Activated CD4-positive, alpha-beta T cell treated with anti-CD3 and anti-CD28 coated beads, Interleukin-2, amount 50 U/mL, for 24 hours (primary cell): Measurements from ENCODE around the gene RABEP2.
"Not testable (repeated sequence)": the region's sequence is repeated elsewhere in the genome, so short reads cannot be mapped to it uniquely, and the experiment has no call there.

ENCODE experiments used
- DNase-seq, 2 donors: peaks; one replicate each; pipeline ENCODE4 v3.0.0-alpha.2; 2020; ENCODE audit warnings: low read depth in 1 of 2, low spot score in 1 of 2

RABEP2 gene

DNA sequence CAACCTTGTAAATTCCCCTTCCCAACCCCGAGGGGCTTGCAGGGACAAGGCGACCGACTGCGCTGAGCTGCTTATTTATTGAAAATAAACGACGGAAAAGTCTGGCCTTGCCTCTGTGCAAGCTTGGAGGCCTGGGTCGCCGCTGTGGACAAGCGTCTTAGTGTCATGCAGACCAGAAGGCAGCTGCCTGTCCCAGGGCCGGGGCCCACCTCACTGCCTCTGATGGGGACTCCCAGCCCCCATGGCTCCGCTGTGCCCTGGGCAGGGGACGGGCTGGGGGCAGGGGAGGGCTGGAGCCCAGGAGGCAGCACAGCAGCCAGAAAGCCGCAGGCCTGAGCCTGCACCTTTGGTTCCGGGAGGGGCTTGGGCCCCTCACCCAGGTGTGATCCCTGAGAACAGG, 20.7 kb downstream of the RABEP2 start:
- no peak for DNase-seq

DNA sequence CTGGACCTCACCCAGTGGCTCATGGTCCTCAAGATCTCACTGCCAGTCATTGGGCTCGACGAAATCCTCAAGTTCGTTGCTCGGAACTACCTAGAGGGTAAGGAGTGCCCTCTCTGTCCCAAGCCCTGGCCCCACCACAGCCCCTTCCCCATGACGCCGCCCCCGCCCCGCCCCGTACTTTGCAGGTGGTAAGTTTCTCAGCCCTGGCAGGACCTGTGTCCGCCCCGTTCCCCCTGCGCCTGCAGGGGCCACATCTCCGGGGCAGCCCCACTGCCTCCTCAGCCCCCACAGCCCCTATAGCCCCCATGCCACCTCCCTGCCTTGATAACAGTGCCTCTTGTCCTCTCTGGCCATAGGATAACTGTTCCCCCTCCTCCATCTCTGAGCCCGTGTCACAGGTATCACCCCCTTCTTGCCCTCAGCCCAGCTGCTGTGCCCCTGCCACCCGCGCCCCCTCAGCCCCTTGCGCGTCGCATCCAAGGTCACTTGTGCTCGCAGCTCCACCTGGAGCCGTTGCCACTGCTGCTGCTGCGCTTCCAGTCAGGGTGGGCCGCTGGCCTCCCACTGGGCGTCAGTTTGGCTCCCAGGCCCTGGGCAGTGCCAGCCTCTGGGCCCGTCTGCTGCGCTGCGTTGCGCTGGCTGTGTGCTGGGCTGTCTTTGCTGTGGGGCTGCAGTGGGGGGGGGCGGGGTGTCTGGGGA, 21.5 kb downstream of the RABEP2 start:
- DNase-seq: no peak

DNA sequence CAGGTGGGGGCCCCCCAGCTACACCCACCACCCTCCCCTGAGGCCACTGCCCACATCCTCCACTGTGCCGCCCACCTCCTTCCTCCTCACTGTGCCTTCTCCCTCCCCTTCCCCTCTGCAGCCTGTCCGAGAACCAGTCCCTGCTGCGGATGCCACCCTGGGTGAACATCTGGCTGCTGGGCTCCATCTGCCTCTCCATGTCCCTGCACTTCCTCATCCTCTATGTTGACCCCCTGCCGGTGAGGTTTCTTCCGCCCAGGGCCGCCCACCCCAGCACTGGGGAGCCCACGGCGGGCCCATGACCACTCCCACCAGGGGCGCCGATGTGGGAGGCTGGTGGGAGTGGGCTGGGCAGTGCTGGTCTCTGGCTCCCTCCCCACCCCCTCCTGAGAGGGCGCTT, 22.1 kb downstream of the RABEP2 start:
- DNase-seq: no peak

DNA sequence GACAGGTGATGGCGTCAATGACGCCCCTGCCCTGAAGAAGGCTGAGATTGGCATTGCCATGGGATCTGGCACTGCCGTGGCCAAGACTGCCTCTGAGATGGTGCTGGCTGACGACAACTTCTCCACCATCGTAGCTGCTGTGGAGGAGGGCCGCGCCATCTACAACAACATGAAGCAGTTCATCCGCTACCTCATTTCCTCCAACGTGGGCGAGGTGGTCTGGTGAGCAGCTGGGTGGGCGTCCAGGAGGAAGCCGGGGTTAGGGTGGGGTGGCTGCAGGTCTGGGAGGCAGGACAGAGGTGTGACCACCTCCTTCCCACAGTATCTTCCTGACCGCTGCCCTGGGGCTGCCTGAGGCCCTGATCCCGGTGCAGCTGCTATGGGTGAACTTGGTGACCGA, 23.2 kb downstream of the RABEP2 start:
- no peak for DNase-seq

DNA sequence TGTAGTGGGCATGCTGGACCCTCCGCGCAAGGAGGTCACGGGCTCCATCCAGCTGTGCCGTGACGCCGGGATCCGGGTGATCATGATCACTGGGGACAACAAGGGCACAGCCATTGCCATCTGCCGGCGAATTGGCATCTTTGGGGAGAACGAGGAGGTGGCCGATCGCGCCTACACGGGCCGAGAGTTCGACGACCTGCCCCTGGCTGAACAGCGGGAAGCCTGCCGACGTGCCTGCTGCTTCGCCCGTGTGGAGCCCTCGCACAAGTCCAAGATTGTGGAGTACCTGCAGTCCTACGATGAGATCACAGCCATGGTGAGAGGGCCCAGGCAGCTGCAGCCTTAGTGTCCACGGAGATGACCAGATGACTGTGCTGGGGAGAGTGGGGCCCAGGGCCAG, 24.4 kb downstream of the RABEP2 start:
- DNase-seq: no peak

DNA sequence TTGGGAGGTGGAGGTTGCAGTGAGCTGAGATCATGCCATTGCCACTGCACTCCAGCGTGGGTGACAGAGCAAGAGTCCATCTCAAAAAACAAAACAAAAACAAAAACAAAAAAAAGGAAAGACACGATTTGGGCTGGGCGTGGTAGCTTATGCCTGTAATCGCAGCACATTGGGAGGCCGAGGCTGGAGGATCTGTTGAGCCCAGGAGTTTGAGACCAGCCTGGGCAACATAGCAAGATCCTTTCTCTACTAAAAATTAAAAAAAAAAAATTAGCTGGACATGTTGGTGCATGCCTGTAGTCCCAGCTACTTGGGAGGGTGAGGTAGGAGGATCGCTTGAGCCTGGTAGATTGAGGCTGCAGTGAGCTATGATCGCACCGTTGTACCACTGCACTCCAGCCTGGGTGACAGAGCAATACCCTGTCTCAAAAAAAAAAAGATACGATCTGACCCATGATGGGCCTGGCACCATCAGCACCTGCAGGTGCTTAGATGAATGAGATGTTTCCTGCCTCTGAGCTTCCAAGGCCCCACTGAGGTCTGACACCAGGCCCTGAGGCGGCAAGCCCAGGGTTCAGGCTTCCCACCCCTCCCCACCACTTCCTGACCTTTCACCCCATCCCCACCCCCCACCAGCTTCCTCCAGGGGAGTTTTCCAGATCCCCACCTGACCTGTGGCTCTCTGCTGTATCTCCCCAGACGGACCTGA, 25.0 kb downstream of the RABEP2 start:
- DNase-seq: no peak

DNA sequence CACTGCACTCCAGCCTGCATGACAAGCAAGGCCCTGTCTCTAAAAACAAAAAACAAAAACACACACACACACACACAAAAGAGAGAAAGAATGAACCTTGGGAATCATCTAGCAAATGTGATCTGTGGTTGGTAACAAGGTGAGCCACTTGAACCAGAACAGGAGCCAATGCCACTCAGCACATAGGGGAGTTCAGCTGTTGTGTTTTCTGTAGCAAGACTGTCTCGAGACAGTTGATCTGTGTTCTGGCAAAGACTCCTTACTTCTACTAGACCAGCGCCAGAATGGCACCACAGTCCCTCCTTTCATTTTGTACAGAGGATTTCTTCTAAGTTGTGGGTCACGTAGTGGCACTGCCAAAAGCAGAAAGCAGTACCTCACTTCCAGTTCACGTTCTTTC, 26.1 kb downstream of the RABEP2 start:
- no peak for DNase-seq

DNA sequence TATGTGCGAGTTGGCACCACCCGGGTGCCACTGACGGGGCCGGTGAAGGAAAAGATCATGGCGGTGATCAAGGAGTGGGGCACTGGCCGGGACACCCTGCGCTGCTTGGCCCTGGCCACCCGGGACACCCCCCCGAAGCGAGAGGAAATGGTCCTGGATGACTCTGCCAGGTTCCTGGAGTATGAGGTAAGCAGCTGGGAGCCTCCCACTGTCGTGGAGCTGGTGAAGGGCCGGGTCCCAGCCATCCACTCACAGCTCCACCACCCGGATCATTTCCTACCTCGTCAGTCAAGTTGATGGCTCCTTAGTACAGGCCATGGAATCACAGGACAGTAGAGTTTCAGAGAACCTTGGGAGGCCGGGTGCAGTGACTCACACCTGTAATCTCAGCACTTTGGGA, 26.8 kb downstream of the RABEP2 start:
- no peak for DNase-seq

DNA sequence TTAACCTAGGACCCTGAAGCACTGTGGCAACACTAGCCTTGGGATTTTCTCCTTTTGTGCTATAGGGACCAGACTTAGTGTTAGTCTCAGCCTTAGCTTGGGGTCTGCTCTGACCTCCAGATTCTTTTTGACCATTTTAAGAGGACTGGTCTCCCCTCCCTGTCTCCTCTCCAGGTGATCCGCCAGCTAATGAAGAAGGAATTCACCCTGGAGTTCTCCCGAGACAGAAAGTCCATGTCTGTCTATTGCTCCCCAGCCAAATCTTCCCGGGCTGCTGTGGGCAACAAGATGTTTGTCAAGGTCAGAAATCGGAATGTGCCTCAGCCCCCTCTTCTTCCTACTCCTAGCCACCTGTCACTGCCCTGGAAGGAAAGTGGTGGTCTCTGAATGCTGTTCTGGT, 27.2 kb downstream of the RABEP2 start:
- no peak for DNase-seq

DNA sequence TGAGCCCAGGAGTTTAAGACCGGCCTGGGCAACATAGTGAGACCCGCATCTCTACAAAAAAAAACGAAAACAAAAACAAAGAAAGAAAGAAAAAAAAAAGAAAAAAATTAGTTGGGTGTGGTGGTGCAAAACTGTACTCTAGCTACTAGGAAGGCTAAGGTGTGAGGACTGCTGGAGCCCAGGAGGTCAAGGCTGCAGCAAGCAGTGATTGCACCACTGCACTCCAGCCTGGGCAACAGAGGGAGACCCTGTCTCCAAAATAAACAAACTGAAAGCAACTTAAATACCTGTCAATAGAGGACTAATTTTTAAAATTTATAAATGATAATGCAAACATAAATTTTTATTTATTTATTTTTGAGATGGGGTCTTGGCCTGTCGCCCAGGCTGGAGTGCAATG, 29.4 kb downstream of the RABEP2 start:
- DNase-seq: no peak

DNA sequence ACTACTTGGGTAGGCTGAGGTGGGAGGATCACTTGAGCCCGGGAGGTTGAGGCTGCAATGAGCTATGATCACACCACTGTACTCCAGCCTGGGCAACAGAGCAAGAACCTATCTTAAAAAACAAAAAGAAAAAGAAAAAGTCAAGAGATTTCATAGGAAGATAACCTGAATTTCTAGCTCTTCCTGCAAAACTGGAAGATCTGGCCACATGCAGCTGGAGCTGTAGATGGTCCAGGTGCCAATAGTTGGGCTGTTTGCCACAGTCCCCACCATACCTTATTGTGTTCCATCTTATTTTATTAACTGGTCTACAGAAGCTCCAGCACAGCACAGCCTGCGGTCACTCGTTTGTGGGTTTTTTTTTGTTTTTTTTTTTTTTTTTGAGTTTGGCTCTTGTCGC, 31.7 kb downstream of the RABEP2 start:
- DNase-seq: no peak

DNA sequence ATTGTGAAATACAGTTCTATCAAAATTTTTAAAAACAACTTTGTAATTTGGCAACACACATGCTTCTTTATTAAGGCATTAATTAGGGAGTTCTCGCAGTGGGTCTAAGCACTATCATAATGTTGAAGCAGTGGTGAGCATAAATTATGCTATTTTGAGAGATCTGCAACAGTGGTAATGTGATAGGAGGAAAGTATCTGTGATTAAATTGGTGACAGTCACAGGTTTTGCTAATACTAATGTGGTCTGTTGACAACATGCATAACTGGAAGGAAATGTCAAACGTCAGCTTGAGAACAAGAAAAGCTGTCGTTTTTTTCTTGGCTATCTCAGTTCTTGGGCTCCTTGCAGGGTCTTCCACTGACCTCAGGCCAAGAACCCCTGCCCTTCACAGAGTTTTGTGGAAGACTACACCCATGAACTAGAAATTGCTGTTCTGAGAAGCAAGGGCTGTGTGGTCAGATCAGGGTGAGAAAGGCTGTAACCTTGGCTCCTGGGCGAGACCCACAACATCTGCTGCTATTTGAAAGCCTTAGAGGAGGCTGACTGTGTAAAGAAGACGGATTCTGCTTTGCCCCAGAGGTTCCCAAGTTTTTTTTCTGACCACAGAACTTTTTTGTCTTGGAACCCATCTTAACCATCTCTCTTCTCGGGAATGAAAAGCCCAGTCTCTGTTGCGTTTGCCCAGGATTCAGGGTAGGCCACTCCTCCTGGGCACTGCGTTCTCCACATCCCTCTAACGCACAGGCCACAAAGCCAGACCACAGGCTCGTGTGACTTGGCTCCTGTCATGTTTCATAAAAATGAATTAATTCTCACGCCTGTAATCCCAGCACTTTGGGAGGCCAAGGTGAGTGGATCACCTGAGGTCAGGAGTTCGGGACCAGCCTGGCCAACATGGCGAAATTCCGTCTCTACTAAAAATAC, 32.8 kb downstream of the RABEP2 start:
- no peak for DNase-seq

DNA sequence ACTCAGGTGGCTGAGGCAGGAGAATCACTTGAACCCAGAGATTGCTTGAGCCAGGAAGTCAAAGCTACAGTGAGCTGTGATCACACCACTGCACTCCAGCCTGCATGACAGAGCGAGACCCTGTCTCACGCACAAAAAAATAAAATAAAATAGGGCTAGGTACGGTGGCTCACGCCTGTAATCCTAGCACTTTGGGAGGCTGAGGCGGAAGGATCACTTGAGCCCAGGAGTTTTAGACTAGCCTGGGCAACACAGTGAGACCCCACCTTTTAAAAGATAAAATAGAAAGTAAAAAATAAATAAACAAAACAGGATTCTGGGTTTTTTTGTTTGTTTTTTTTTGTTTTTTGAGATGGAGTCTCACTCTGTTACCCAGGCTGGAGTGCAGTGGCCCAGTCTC, 34.7 kb downstream of the RABEP2 start:
- not testable (repeated sequence) for DNase-seq

DNA sequence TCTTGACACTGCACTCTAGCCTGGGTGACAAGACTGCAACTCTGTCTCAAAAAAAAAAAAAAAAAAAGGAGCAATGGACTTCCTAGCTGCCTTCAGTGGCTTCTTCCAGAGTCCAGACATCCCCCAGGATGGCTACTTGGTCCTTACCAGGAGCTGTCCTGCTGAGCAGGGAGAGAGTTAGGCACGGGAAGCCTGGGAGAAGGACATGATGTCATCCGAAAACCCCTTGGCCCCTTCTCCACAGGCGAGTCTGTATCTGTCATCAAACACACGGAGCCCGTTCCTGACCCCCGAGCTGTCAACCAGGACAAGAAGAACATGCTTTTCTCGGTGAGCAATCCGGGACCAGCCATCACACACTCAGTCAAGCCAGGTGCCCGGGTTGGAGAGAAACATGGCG, 38.1 kb downstream of the RABEP2 start:
- no peak for DNase-seq

DNA sequence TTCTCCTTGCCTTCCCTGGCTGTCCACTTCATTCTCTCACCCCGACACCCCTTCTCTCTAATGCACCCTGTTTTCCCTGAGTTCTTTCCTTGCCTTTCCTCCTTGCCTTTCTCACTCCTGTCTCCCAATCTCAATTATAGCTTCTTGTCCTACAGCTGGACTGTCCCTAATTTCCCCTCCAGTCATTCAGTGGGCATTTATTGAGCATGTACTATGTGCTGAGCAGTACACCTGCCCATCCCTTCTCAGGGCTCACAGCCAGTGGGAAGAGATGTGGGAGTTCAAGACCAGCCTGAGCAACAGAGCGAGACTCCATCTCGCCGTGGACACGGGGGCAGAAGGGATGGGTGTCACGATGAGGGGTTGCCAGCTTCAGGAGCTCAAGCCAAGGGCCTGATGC, 41.0 kb downstream of the RABEP2 start:
- DNase-seq: no peak

DNA sequence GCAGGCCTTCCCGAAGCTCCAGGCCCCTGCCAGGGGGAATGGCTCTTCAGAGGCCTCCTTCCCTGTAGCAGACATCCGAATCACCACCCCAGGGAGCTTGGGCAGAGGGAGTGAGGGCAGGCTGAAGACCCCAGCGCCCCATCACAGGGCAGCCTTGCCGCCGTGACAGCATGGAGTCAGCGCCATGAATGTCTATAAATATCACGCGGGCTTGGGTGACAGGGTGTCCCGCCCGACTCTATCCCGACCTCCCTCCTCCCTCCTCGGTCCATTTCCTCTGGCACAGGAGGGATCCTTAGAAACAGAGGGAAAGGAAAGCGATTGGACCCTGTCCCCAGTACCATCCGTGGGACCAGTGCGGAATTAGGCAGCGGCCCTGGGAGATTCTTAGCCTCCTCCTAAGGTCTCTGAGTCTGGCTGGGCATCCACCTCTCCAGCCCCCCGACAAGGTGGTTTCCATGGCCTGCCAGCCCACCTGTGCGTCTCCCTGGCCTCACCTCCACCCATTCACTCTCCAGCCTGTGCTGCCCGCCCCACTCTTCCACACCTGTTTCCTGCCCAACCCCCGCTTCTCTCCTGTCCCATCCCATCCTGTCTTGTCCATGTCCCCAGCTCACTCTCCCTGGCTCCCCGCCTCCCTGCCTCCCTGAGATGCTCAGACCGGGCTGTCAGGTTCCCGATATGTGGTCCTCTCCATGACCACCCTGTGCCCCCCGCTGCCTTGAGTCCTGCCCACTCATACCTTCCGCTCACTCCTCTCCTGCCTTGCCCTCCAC, 41.6 kb downstream of the RABEP2 start:
- no peak for DNase-seq

DNA sequence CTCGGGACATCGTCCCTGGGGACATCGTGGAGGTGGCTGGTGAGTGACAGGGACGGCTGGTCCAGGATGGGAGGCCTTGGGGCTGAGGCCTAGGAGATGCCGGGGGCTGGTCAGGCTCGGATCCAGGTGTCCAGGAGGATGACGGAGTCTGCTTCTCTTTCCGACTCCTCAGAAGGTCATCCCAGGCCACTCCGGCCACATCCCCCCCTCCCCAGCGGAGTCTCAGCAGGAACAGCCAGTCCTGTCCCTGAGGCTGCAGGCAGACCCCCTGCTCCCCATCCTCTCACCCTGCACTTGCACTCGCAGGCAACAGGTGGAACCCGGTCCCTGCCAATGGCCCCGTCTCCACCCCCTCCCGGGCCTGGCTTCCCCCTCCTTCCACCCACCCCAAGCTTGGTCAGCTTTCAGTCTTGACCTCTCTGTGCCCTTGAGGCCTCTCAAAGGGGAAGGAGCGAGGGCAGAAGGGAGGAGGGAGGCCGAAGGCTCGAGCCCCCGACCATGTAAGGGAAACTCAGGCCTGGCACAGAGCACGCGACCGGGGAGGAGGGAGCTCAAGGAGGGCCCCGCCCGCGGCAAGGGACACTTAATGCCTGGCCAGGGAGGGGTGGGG, 42.4 kb downstream of the RABEP2 start:
- no peak for DNase-seq

DNA sequence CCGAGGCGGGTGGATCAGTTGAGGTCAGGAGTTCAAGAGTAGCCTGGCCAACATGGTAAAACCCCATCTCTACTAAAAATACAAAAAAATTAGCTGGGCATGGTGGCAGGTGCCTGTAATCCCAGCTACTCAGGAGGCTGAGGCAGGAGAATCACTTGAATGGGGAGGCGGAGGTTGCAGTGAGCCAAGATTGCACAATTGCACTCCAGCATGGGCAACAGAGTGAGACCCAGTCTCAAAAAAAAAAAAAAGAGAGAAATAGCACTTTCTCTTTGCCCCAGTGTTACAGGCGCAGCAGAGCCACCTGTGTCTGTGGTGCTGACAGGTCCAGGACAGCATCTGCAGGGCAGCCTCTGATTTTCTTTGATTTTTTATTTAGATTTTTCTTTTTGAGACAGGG, 43.5 kb downstream of the RABEP2 start:
- not testable (repeated sequence) for DNase-seq

DNA sequence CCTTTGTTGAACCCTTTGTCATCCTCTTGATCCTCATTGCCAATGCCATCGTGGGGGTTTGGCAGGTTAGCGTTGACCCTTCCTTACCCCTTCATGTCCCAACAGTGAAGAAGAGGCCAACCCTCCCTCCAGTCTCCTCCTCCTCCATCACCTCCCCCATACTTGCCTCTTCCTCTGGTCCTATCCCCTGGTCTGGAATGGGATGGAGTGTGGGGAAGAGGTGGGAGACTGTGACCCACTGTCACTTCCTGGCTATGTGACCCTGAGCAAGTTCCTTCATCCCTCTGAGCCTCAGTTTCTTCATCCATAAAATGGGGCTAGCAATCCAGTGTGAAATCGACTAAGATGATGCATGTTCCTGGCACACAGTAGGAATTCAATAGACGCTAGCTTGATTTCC, 44.1 kb downstream of the RABEP2 start:
- DNase-seq: no peak

DNA sequence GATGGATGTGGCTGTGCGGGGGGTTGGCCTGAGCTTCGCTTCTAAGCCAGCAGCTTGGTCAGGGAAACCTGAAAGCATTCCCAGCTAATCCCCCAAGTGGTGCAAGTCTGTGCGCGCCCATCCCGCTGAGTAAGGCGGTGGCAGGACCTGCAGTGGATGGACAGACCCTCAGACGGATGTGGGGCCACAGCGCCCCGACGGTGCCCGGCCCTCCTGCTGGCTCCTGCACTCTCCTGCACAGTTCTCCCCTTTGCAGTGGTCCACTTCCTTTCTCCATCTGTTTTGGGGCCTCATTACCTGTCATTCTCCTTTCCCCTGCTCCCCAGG, 44.5 kb downstream of the RABEP2 start:
- no peak for DNase-seq
